GM18502 (cell line): ENCODE results near the gene RABGGTA.
A peak's percentile ranks its signal among the peaks of the same experiment; 100 is the strongest.

Experiments
- ATAC-seq: cut with Tn5 transposase; IDR thresholded peaks from one replicate; pipeline ENCODE4 v1.9.1; 2021; ENCODE audit warnings: mild to moderate bottlenecking; ENCODE audit not compliant: unreplicated experiment, poor library complexity

Gene RABGGTA

DNA sequence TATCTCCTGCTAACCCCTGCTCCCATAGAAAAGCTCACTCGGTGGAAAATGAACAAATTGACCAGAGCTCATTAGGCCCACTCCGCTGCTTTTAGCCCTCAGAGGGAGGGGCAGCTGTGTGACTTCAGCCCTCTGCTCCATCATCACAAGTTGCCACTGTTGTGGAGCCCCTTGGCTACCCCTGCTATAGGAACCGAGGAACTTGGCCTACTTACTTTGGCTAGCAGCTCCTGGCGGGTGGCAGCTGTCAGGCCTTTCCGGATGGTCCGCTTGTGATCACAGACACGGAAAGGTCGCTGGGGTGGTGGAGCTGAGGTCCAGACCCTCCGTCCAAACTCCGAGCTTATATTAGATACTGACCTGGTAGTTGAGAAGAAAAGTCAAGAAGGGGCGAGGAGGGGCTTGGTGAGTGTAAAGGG is 35.8 kb upstream of the RABGGTA start:
- no peak for ATAC-seq

DNA sequence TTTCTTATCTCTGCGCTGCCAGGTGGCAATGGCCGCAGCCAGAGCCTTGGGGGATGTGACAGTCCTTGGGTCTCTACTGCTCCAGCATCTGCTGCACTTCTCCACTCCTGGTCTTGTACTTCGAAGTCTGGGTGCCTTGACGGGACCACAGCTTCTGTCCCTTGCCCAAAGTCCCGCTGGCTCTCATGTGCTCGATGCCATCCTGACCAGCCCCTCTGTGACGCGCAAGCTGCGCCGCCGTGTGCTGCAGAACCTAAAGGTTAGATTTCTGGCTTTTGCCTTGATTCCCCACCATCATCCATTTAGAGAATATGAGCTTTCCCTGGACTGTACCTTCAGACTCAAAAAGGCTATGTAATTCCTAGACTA is 32.6 kb upstream of the RABGGTA start:
- ATAC-seq = no peak

- no peak for ATAC-seq
Observed at GRCh38 chr14:24300326-24300980, 29.1 kb upstream of the RABGGTA start.

DNA sequence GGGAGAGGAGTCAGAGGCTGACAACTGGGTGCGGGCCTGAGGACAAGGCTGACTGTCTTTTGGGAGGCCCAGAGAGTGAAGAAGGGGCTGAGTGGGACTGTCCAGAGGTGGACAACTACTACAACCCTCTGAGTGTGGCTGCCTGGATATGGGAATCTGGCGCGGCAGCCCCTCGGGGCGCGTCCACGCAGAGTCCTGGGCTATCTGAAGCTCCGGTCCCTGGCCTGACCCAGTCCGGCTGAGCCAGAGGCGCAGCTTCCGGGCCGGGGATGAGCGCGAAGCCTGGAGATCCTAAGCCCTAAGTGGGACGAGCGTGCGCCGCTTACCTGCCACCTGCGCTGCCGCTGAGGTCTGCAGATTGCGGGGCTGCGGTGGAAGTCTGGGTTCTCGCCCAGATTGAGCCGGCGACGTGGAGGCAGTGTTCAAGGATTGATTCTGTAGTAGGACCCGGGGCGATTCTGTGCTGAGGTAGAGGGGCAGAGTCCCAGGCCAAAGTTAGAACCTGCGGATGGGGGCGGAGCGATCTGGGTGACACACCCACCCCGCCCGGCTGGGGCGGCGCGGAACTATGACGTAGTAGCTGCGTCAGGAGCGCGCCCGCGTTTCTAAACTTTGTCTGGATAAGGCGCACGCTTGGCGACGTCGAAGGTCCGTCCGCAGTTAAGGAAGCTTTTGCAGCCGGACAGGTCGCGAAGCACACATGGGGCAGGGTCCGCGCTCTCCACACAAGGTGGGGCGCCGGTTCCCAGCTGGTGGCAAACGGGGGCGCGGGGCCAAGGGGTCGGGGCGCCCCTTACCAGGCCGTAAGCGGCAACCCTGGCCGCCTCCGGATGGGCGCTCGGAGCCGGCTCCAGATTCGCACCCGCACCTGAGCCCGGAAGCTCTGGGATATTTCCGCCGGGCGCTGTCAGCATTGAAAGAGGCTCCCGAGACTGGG is 28.1 kb upstream of the RABGGTA start, which contains the start of the genes DHRS1 and NOP9:
DHRS1 (minus strand) TSS at position 526 of the 937 bp plus-strand sequence. CDS start 674 bp downstream, outside the sequence.
NOP9 (plus strand) TSS at position 596 of the 937 bp plus-strand sequence; CDS start at position 701, 105 bp downstream.
- peak; percentile 61 for ATAC-seq

DNA sequence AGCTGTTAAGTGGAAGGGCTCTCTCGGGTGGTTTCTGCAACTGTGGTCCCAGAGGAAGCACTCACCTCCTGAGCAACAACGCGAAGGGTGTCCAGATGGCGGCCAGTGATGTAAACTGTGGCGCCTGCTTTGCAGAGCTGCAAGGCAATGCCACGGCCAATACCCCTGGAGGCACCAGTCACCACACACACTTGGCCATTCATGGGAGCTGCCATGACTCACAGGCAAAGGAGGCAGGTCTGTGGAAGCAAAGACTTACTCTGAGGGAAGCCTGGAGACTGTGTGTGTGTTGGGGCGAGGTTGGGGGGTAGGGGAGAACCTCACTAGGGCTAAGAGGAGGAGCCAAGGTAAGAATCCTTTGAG is 27.5 kb upstream of the RABGGTA start:
- no peak for ATAC-seq

DNA sequence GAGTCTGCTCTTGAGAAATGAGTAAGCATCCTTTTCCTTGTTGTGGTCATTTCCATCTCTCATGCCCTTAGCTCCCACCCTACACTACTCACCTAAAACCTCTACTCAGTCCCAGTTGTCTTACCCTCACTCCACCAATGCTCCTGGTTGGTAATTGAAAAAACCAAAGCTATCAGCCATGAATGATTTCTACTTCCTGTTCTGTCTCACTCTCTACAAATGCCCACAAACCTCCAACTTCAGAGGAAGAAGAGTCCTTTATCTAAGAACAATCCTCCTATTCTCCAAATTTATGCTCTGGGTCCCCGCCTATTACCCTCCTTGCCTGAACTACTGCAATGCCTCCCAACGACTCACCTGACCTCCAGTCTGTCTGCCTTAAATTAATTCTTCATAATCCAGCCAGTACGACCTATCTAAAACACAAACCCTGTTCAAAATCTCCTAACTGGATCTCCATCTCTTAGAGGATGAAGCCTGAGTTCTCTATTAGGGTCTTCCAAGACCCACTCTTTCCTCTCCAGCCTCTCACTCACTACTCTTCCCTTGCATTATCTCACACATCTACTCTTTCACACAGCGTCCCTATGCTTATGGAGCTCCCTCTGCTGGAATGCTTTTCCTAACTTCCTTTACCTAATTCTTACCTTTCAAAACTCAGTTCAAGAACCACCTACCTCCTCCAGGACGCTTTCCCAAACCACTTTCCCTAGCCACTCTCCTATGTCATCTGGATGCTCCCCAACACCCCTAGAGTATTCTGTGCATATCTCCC is 26.0 kb upstream of the RABGGTA start:
- ATAC-seq = peak; percentile 32

DNA sequence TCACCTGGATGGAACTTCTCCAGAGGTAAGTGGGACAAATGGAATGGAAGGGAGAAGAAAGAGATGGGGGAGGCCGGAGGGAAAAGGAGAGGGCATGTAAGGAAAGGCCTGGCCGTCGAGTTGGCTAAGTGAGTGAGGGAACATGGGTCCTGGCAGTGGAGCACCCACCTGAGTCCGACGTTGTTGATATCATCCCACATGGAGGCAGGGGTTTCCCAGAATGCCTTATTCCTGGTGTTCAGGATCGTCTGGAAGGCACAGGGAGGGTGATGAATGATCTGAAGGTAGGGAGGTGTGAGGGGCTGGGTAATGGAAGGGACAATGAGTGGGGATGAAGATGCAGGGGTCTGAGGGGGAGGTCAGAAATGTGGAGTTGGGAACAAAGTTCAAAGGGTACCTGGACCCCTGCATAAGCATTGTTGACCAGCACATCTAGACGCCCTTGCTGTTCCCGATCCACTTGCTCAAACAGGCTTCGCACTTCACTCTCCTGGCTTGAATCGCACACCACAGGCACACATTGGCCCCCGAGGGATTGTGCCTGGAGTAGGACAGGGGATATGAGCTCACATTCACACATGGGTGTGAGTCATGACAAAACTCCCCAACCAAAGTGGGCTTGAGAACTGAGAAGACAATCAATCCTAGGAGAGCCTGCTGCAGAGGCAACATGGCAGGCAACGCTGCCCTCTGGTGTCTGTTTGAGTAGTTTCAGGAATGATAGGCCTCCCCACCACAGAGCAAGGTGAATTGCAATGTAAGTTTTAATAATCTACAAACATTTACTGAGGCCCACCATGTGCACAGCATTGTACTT is 25.2 kb upstream of the RABGGTA start:
- peak; percentile 61 for ATAC-seq

DNA sequence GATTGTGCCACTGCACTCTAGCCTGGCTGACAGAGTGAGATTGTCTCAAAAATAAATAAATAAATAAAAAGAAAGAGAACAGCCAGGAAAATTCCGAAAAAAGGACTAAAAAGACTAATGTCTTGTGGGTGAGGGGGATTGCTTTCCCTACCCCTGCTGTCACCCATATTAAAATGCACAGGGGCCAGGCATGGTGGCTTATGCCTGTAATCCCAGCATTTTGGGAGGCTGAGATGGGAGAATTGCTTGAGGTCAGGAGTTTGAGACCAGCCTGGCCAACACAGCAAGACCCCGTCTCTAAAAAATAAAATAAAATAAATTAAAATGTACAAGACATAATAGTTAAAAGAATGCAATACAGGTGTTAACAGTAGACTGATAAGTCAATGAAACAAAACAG is 22.1 kb upstream of the RABGGTA start:
- ATAC-seq = no peak

GRCh38 chr14:24292118-24292807 is 20.9 kb upstream of the RABGGTA start:
- ATAC-seq = no peak

GRCh38 chr14:24291446-24292117 is 20.2 kb upstream of the RABGGTA start:
- no peak for ATAC-seq

- ATAC-seq = no peak
Observed at GRCh38 chr14:24290746-24291145, 19.3 kb upstream of the RABGGTA start.

GRCh38 chr14:24289649-24290280 is 18.4 kb upstream of the RABGGTA start:
- no peak for ATAC-seq

DNA sequence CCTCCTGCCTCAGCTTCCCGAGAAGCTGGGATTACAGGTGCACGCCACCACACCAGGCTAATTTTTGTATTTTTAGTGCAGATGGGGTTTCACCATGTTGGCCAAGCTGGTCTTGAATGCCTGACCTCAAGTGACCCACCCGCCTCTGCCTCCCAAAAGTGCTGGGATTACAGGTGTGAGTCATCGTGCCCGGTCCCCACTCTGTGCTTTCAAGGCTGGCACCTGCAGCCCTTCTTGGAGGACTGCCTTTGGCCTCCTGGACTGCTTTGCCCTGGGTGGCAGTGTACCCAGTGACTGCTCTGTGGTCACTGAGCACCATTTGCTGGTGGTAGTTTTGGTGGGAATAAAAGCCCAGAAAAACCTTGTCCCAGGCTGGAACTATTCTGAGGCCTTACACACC is 15.6 kb upstream of the RABGGTA start:
- no peak for ATAC-seq

DNA sequence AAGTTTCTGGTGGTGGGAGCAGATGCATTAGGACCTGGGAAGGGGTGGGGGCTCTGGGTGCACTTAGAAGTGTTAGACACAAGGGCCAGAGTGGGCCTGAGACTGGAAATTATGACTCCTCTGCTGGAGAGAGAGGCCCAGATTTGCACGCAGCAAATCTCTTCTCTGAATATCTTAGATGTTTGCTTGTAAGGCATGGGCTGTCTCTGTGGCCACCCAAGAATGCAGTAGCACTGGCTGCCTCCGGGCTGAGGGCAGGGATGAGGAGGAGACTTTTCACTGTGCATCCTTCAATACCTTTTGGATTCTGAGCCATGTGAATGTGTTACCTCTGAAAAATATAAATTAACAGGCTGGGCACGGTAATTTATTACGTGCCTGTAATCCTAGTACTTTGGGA is 14.0 kb upstream of the RABGGTA start:
- ATAC-seq = no peak

GRCh38 chr14:24284501-24285035 is 13.2 kb upstream of the RABGGTA start:
- no peak for ATAC-seq

DNA sequence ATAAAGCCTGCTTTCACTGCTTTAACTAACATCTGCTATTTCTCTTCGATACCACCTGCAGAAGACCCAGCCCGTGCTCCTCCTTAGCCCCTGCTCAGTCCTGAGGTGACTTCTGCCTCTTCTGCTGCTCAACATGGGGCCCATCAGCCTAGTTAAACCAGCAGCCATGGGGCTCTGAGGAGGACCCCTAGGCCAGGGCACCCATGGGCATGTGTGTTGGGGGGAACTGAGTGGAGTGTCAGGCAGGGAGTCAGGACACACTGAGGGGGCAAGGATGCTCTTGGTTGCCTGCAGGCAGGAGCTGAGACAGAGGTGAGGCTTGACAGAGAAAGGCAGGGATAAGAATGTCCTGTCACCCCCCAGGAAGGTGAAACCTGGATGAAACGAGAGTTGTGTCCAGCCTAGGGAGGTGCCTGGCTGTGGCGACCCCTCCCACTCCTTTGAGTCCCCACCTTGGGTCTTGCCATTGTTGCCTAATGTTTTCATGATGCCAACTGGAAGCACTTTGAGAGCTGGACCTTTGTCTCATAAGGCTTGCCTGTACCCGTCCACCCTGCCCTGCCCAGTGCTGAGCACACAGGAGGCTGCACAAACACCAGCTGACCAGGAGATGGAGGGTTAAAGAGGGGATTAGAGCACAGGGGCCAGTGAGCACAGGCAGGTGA is 12.5 kb upstream of the RABGGTA start:
- no peak for ATAC-seq

DNA sequence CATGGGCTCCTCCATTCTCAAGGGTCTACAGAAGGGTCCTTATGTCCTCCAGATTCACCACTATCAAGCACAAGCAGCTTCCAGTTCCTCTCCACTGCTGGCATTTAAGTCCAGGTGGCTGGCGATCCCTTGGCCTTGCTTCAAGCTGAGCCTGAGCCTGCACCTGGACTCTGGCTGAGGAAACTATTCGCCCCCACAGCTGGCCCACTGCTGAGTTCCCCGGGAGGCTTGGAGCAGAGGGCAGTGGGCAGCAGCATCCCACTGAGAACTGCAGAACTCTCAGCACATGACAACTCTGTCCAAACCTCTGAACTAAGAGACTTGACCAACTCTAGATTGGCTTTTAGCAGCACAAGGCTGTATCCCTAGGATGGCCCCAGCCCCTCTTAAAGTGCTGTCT is 11.3 kb upstream of the RABGGTA start:
- no peak for ATAC-seq

GRCh38 chr14:24281636-24282035 is 10.2 kb upstream of the RABGGTA start:
- no peak for ATAC-seq
